Non-pigmented ciliary epithelial cell (primary cell): ENCODE results near the gene PRAMEF12.
"Not testable (repeated sequence)": the region's sequence is repeated elsewhere in the genome, so short reads cannot be mapped to it uniquely, and the experiment has no call there.

Source experiments
- DNase-seq: peaks from one replicate; pipeline ENCODE4 v3.0.0-alpha.2; 2010; ENCODE audit warnings: low read depth

Gene PRAMEF12

DNA sequence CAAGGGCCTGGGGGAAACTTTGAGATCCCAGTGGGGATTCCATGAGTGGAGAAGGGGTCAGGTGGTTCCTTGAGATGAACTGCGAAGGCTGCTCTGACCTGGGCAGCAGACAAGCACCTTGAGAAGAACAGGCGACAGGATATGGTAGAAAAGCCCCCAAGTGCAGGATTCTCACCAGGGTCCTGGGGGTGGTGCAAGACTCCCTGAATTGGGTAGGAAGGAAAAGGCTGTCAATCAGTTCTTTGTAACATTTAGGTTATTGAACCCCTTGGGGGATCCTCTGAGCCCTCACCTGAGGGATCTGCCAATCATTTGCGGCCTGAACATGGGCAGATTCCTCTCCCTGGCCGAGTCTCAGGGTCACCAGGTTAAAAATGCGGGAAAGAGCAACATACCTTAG, 2.4 kb upstream of the PRAMEF12 start:
- DNase-seq = no peak

DNA sequence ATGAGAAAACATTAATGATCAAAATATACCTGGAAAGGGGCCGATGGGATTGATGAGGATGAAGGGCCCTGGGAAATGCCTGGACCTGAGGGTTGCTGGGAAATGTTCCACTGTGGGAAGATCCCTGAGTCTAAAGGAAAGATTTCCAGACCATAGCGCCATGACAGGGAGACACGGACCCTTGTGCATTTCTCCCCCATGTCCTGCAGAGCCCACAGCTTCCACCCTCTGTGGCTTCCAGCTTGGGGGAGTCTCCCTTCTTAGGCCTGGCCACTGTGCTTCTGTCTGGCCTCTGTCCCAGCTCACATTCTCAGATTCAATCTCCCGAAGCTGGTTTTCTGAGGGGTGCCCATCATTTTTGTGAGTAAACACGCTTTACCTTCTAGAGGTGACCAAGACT, 1.0 kb upstream of the PRAMEF12 start:
- DNase-seq = no peak

DNA sequence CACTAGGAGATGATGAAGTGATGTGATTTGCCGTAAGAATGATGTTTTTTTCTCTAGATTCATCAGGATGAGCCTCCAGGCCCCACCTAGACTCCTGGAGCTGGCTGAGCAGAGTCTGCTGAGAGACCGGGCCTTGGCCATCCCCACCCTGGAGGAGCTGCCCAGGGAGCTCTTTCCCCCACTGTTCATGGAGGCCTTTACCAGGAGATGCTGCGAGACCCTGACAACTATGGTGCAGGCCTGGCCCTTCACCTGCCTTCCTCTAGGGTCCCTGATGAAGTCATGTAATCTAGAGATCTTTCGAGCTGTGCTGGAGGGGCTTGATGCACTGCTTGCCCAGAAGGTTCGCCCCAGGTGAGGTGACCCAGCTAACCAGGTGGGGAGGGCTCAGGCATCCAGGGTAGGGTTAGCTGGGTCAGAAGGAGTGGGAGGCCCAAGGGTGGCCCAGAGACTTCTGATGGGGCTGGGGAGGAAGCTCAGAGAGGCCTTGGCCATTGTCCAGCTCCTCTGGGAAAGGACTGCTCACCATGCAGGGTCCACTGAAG, 1.3 kb downstream of the PRAMEF12 start:
- no peak for DNase-seq

DNA sequence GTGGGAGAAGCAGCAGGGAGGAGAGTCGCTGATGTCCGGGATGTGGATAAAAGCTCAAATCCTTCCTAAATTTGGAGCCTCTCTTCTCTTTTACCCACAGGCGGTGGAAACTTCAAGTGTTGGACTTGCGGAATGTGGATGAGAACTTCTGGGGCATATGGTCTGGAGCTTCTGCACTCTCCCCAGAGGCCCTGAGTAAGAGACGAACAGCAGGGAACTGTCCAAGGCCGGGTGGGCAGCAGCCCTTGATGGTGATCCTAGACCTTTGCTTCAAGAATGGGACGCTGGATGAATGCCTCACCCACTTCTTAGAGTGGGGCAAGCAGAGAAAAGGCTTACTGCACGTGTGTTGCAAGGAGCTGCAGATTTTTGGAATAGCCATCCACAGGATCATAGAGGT, 1.9 kb downstream of the PRAMEF12 start:
- no peak for DNase-seq

DNA sequence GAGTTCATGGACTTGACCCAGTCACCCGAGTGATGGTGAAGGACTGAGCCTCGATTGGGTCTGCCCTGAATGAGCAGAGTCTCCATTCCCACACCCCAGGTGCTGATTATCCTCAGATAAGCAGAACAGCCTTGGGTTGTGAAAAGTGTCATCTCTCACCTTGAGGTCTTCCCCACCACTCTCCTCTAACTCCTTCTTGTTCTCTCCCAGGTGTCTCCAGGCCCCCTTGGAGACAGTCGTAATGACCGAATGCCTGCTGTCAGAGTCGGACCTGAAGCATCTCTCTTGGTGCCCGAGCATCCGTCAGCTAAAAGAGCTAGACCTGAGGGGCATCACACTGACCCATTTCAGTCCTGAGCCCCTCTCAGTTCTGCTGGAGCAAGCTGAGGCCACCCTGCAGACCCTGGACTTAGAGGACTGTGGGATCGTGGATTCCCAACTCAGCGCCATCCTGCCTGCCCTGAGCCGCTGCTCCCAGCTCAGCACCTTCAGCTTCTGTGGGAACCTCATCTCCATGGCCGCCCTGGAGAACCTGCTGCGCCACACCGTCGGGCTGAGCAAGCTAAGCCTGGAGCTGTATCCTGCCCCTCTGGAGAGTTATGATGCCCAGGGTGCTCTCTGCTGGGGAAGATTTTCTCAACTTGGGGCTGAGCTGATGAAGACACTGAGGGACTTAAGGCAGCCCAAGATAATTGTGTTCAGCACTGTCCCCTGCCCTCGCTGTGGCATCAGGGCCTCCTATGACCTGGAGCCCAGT, 3.4 kb downstream of the PRAMEF12 start:
- no peak for DNase-seq

DNA sequence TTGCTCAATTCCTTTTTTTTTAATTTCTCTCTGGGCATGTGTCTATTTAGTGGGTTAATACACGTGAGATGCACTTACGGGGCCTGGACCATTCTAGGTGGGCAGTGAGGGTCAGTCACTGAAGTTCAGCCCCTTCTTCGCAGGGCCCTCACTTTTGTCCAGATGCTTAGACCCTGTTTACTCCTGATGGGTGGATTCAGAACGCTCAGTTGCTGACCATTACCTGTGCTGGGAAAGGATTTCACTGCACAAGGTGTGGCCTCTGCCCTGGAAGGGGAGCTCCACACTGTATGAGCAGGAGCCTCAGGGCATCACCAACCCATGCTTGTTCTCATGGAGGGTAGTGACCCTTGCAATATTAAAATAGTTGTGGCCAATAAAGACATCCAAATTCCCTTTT, 4.5 kb downstream of the PRAMEF12 start:
- no peak for DNase-seq

DNA sequence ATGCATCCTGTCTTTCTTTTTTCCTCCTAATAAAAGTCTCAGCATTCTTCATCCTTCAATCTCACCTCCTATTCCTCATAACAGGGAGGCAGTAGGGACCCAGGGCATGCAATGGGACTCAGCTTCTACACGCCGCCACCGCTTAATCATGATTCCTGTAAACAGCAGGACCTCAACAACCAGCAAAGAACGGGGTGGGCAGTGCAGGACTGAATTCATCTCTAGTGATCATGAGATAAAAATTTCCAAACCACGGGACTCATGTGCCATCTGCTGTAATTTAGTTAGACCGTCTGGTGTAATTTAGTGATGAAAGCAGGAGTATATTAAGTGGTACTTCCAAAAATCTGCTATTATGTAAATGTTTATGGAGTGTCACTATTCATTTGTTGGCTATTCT, 5.4 kb downstream of the PRAMEF12 start:
- no peak for DNase-seq

DNA sequence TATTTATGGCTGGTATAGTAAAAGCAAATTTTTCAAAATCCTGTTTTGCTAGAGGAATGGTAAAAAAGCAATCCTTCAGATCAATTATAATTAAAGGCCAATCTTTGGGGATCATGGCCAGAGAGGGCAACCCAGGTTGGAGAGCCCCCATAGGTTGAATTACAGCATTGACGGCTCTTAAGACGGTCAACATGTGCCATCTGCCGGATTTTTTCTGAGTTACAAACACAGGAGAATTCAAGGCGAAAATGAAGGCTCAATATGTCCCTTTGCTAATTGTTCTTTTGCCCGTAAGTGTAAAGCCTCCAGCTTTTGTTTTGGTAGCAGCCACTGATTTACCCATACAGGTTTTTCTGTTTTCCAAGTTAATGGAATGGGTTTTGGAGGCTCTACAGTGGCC, 8.0 kb downstream of the PRAMEF12 start:
- not testable (repeated sequence) for DNase-seq

DNA sequence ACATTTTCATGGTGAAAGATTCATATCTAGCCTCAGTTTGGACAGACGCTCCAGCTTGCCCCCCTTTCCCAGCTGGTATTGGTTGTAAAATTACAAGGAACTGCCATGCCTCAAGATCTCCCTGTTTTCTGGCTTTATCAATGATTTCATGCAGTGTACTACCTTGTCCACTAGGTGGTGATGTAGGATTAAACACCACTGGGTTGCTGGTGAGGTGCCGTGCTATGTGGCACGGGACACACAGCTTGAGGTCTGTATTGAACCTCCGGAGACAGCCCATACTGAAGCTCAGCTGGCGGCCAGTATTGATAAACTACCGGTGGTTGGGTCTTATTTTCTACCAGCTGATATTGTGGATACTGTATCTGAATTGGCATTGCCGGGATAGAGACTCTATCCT, 10.2 kb downstream of the PRAMEF12 start:
- DNase-seq = not testable (repeated sequence)

DNA sequence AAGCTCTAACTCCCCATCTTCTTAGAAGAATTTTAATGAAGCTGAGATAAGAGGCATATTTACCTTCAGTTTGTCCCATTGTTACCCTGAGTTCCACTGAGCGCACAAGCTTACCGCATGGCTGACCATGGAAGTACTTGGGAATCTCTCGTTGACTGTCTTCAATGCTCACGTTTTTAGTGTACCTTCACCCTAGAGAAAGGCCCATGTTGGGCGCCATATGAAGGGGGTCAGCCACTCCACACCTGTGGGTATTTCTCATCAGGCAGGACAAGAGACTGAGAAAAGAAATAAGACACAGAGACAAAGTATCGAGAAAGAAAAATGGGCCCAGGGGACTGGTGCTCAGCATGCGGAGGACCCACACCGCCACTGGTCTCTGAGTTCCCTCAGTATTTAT, 11.2 kb downstream of the PRAMEF12 start:
- not testable (repeated sequence) for DNase-seq

DNA sequence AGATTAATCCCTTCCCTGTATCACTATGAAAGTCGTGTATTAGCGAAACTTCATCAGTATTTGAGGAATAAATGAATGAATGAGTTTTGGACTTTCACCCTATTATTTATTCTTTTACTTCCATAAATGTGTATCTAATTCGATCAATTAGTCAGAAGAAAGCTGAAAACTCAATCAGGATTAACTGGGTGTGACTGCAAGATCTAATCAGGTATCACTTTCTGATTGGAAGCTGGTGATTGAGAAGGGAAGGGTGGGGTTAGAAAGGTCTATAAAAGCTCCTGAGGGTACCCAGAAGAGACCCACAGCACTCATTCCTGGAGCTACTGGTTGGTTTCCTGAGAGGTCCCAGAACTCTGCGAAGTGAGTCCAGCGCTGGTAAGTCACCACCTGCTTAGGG, 17.6 kb downstream of the PRAMEF12 start, which contains the start of gene PRAMEF1:
PRAMEF1 (plus strand) TSS at position 301 of the 400 bp plus-strand sequence. CDS start 1,831 bp downstream, outside the sequence.
- DNase-seq = not testable (repeated sequence)

DNA sequence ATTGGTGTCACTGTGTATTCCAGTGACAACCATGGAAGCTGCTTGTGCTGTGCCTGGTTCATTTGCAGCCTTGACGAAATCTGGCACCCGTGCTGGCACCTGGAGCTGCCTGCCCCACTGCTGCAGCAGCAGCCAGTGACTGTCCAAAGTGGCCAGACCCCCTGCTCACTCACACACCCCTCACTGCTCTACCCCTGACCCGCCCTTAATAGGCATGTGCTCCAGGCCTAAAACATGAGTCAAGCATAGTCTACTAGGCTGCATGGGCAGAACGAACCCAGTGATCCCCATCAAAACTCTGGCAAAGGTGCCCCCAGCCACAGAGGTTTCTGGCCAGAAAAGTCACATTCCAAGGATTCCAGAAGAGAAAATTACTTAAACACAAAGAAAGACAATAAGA, 25.4 kb downstream of the PRAMEF12 start:
- DNase-seq = no peak

DNA sequence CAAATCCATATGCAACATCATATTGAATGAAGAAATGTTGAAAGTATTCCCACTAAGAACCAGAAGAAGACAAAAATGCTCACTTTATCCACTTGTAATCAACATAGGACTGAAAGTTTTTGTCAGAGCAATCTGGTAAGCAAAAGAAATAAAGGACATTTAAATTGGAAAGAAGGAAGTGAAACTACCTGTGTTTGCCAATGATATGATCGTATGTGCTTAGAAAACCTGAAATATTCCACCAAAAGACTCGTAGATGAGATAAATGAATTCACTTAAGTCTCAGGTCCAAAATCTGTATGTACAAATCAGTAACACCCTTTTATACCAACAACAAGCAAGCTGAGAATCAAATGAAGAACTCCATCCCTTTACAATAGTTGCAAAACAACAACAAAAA, 26.2 kb downstream of the PRAMEF12 start:
- DNase-seq = no peak

DNA sequence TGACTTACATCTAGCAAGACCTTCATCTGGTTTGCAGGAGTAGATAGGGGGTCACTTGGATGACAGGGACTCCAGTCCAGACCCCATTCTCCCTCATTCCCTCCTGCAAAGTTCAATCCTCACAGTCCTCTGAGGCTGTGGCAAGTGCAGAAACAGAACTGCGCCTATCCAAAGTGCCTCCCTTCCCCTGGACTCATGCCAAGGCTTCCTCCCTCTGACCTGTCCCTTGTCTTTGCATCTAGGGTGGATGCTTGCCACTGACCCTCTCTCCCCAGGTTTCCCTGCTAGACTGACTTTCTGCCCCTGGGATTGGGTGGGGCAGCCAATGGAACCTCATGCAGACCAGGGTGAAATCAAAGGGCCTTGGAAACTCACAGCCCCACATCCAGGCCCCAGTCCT, 36.4 kb downstream of the PRAMEF12 start:
- DNase-seq = no peak

DNA sequence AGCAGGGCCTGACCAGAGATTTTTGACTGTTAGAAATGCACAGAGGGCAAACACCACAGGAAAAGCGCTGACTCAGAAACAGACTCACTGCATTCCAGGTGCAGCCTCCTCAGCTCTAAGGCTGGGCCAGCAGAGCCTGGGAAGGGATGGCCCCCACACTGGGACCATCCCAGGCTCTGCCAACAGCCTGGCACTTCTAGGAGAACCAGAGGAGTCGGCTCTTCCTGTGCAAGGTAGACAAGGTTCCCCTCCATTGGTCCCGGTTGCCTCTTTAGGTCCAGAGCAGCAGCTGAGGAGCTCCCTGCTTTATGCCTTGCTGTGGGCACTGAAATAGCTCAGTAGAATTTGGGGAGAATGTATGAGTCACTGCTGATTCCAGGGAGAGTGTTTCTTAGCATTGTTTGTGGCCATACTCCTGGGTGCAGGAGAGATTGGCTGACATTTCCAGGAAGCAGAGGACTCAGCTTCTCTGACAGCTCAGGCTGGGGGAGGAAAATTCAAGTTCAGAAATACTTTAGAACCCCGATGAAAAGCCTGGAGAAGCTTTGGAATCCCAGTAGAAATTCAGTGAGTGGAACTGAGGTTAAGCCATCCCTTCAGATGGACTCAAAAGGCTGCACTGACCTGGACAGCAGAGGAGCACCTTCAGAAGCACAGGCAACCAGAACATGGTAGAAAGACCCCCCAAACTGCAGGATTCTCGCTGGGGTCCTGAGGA, 37.3 kb downstream of the PRAMEF12 start:
- DNase-seq = no peak

DNA sequence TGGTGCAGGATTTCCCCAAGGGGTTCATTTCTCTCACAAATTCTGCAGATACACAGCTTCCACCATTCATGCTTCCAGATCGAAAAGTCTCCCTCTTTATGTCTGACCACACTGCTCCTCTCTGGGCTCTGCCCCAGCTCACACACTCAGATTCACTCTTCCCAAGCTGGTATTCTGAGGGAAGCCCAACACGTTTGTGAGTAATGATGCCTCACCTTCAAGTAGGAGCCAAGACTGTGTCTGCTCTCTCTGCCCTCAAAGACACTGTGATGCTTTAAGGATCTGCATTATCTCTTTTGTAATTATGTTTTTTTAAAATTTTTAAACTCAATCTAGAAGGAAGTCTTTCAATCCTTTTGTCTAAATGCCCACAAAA, 37.9 kb downstream of the PRAMEF12 start:
- DNase-seq = no peak

DNA sequence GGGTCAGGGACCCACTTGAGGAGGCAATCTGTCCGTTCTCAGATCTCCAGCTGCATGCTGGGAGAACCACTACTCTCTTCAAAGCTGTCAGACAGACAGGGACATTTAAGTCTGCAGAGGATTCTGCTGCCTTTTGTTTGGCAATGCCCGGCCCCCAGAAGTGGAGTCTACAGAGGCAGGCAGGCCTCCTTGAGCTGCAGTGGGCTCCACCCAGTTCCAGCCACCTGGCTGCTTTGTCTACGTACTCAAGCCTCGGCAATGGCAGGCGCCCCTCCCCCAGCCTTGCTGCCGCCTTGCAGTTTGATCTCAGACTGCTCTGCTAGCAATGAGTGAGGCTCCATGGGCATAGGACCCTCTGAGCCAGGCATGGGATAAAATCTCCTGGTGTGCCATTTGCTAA, 45.5 kb downstream of the PRAMEF12 start:
- DNase-seq = not testable (repeated sequence)
